CD14-positive monocyte (primary cell): ENCODE data around the gene THNSL1. TPM values are rescaled to one million over a fixed set of nuclear protein-coding genes. Genes with fewer than 3 reads are reported as not detected.

Experiments used
- DNase-seq, 3 donors: peaks; one replicate each; pipeline ENCODE4 v3.0.0-alpha.2; 2011 to 2022
- H2AFZ ChIP-seq: 2 replicates; pipeline ENCODE4 v1.6.0; 2012; ENCODE audit warnings: mild to moderate bottlenecking, low read depth, low read length, inconsistent platforms; ENCODE audit not compliant: insufficient read depth, poor library complexity, severe bottlenecking
- H3K27ac ChIP-seq, 2 donors: 1 replicate in 1 of 2; 2 replicates in 1 of 2; pipeline ENCODE4 v1.5.1; 2012 to 2013; ENCODE audit warnings: low read length in 2 of 2, control low read depth in 1 of 2, inconsistent platforms in 1 of 2, low read depth in 1 of 2, mild to moderate bottlenecking in 1 of 2
- H3K27me3 ChIP-seq, 2 donors: one replicate each; pipeline versions ENCODE4 v1.6.0 to v1.6.1; 2011 to 2013; ENCODE audit warnings: low read length in 2 of 2; ENCODE audit not compliant: control insufficient read depth in 2 of 2, insufficient read depth in 2 of 2
- H3K36me3 ChIP-seq, 2 donors: replicated peaks in 1 of 2; 1 replicate in 1 of 2; 2 replicates in 1 of 2; pipeline versions ENCODE4 v1.5.1 to v1.6.1; 2012 to 2013; ENCODE audit warnings: low read length in 2 of 2, control low read depth in 1 of 2, inconsistent platforms in 1 of 2, mild to moderate bottlenecking in 1 of 2; ENCODE audit not compliant: insufficient read depth in 2 of 2, control insufficient read depth in 1 of 2
- H3K4me1 ChIP-seq, 2 donors: 1 replicate in 1 of 2; 2 replicates in 1 of 2; pipeline versions ENCODE4 v1.5.1 to v1.6.1; 2012 to 2013; ENCODE audit warnings: low read length in 2 of 2, control low read depth in 1 of 2, inconsistent platforms in 1 of 2, mild to moderate bottlenecking in 1 of 2, moderate library complexity in 1 of 2; ENCODE audit not compliant: insufficient read depth in 2 of 2, control insufficient read depth in 1 of 2
- H3K4me2 ChIP-seq: replicated peaks from 2 replicates; pipeline ENCODE3; 2012; ENCODE audit warnings: low read length, moderate library complexity, mild to moderate bottlenecking; ENCODE audit not compliant: poor library complexity, severe bottlenecking; ENCODE audit errors: extremely low read depth
- H3K4me3 ChIP-seq, 3 experiments: fragments of 200-600 bp in 1 of 3; sonication (generic) in 1 of 3; replicated peaks in 1 of 3; 1 replicate in 2 of 3; 2 replicates in 1 of 3; pipeline ENCODE4 v1.5.1; 2011 to 2013; ENCODE audit warnings: low read length in 3 of 3, mild to moderate bottlenecking in 3 of 3, control low read depth in 2 of 3, low read depth in 2 of 3, inconsistent platforms in 1 of 3, moderate library complexity in 1 of 3
- H3K79me2 ChIP-seq: 2 replicates; pipeline ENCODE4 v1.6.0; 2012; ENCODE audit warnings: mild to moderate bottlenecking, control low read depth, inconsistent platforms, low read length, moderate library complexity; ENCODE audit not compliant: insufficient read depth
- H3K9ac ChIP-seq: 2 replicates; pipeline ENCODE4 v1.6.0; 2017; ENCODE audit warnings: low read length, mild to moderate bottlenecking; ENCODE audit not compliant: insufficient read depth, poor library complexity, severe bottlenecking
- H3K9me3 ChIP-seq, 2 donors: replicated peaks in 1 of 2; 1 replicate in 1 of 2; 2 replicates in 1 of 2; pipeline versions ENCODE4 v1.5.1 to v1.6.1; 2012 to 2013; ENCODE audit warnings: low read length in 2 of 2, control low read depth in 1 of 2; ENCODE audit not compliant: control insufficient read depth in 1 of 2, insufficient read depth in 1 of 2
- H4K20me1 ChIP-seq: 2 replicates; pipeline ENCODE4 v1.6.0; 2012; ENCODE audit warnings: mild to moderate bottlenecking, low read length, control low read depth, moderate library complexity; ENCODE audit not compliant: insufficient read depth
- H3K27ac Mint-ChIP-seq, 7 donors: one replicate each; pipeline ENCODE4 v1.8.0; 2020; ENCODE audit warnings: mild to moderate bottlenecking in 7 of 7, mixed read lengths in 7 of 7, moderate library complexity in 6 of 7, inconsistent platforms in 2 of 7
- H3K27me3 Mint-ChIP-seq, 3 donors: one replicate each; pipeline ENCODE4 v1.8.0; 2021 to 2022; ENCODE audit warnings: low read depth in 3 of 3, mild to moderate bottlenecking in 3 of 3, mixed read lengths in 3 of 3, moderate library complexity in 3 of 3, inconsistent platforms in 1 of 3
- H3K36me3 Mint-ChIP-seq, 2 donors: one replicate each; pipeline ENCODE4 v1.8.0; 2020; ENCODE audit warnings: mixed read lengths in 2 of 2, inconsistent platforms in 1 of 2, mild to moderate bottlenecking in 1 of 2
- H3K4me1 Mint-ChIP-seq: one replicate; pipeline ENCODE4 v1.8.0; 2020; ENCODE audit warnings: mild to moderate bottlenecking, mixed read lengths
- H3K4me3 Mint-ChIP-seq, 2 donors: one replicate each; pipeline ENCODE4 v1.8.0; 2020; ENCODE audit warnings: mild to moderate bottlenecking in 2 of 2, mixed read lengths in 2 of 2, moderate library complexity in 1 of 2
- H3K9me3 Mint-ChIP-seq, 7 donors: one replicate each; pipeline ENCODE4 v1.8.0; 2020 to 2022; ENCODE audit warnings: mixed read lengths in 7 of 7, mild to moderate bottlenecking in 6 of 7, moderate library complexity in 6 of 7, inconsistent platforms in 2 of 7
- whole genome bisulfite sequencing: methylation state at CpG from one replicate; pipeline ENCODE4 v1.1.5; 2013; ENCODE audit warnings: missing lambda C conversion rate; ENCODE audit not compliant: insufficient coverage; 5-methylcytosine and 5-hydroxymethylcytosine counted together
- intact Hi-C, 2 donors: fragments of 100-400 bp; cut with micrococcal nuclease; formaldehyde crosslinking; loops; one replicate each; pipeline versions ENCODE4 v1.15.0 to v1.15.1; 2023
- polyA plus RNA-seq, 3 donors: library from polyadenylated mRNA; depleted of rRNA in 1 of 3; unstranded in 2 of 3; stranded (reverse) in 1 of 3; fragments of 300-500 nt in 2 of 3; fragments of >200 nt in 1 of 3; fragmentation: Illumina TruSeq in 2 of 3; gene quantifications; 1 replicate in 2 of 3; 2 replicates in 1 of 3; pipeline ENCODE4 v1.2.3, GENCODE V29; 2012 to 2021
- TF ChIP-seq, protein P1 (sequence below): fragments of 200-600 bp; IDR thresholded peaks from one replicate; pipeline ENCODE4 v1.8.0; 2022; ENCODE audit warnings: antibody characterized with exemption, mild to moderate bottlenecking

The THNSL1 gene
- polyA plus RNA-seq, 3 donors = 0.03 to 0.13 TPM; not detected in 1

DNA sequence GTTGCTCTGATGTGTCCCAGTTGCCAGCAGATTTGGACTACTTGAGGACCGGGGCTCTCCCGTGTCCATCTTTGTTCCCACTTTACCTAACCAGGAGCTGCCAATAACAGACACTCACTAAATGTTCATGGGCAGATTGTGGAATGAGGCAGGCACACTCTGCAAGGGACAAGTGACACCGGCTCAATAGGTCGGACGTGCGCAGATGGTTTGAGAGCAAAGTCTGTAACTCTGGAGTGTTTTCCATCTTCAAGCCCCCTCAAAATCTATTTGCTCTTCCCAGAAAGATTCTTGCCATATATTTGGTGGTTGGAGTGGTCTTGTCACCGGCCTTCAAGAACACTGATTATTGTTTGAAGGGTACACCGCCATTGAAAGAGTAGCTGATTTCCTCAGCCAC is 47.2 kb downstream of the THNSL1 start:
- intact Hi-C loops = no loop called here
- H3K27ac Mint-ChIP-seq = no peak overlapping the region

DNA sequence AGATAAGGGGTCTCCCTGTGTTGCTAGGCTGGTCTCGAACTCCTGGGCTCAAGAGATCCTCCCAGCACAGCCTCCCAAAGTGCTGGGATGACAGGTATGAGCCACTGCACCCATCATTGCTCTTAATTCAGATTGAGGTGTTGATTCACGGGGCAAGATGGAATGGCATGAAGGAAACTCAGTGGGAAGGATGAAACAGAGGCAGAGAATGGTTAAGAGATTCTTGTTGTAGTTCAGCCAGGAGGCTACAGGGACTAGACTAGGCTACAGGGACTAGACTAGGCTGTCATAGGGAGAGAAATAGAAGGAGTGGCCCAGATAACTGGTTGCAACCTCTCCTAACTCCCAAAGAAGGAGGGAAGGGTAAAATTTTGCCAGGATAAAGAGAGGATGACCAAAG is 48.0 kb downstream of the THNSL1 start:
- H3K4me3 Mint-ChIP-seq = no peak overlapping the region

More for the DNA sequence above, 47.2 kb downstream of the THNSL1 start:
- Histone ChIP-seq H3K9ac (no peak overlapping the region), H3K4me3 (no peak overlapping the region), H3K36me3 (no peaks in the 10 kb centered on the region), H3K27me3 (no peaks in the 10 kb centered on the region), H3K4me1 (no peaks in the 10 kb centered on the region), H4K20me1 (no peaks in the 10 kb centered on the region), H3K79me2 (no peaks in the 10 kb centered on the region), H2AFZ (no peak overlapping the region), H3K27ac (no peak overlapping the region), H3K4me2 (no peak overlapping the region), H3K9me3 (no peaks in the 10 kb centered on the region)
- peaks cover 4% of the 10 kb centered on the region for H3K4me1 Mint-ChIP-seq
- peaks cover 0 to 7% (median 4%) of the 10 kb centered on the region in 7 donors for H3K9me3 Mint-ChIP-seq
- peaks cover 5 to 10% (median 7%) of the 10 kb centered on the region in 3 donors for H3K27me3 Mint-ChIP-seq
- TF ChIP-seq, protein P1, sequence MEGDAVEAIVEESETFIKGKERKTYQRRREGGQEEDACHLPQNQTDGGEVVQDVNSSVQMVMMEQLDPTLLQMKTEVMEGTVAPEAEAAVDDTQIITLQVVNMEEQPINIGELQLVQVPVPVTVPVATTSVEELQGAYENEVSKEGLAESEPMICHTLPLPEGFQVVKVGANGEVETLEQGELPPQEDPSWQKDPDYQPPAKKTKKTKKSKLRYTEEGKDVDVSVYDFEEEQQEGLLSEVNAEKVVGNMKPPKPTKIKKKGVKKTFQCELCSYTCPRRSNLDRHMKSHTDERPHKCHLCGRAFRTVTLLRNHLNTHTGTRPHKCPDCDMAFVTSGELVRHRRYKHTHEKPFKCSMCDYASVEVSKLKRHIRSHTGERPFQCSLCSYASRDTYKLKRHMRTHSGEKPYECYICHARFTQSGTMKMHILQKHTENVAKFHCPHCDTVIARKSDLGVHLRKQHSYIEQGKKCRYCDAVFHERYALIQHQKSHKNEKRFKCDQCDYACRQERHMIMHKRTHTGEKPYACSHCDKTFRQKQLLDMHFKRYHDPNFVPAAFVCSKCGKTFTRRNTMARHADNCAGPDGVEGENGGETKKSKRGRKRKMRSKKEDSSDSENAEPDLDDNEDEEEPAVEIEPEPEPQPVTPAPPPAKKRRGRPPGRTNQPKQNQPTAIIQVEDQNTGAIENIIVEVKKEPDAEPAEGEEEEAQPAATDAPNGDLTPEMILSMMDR = no peak
- no peaks in the 10 kb centered on the region for H3K36me3 Mint-ChIP-seq
- no peak for DNase-seq
- H3K4me3 Mint-ChIP-seq = no peak overlapping the region
- WGBS = 100% methylated on average over 1 of the region's 8 CpGs

More for the DNA sequence above, 48.0 kb downstream of the THNSL1 start:
- H3K9ac ChIP-seq = no peak overlapping the region
- H3K27me3 ChIP-seq = no peaks in the 10 kb centered on the region
- H2AFZ ChIP-seq = no peak overlapping the region
- H3K4me3 ChIP-seq = no peak overlapping the region
- no peaks in the 10 kb centered on the region for H4K20me1 ChIP-seq
- 100% methylated on average over 1 of the region's 2 CpGs for WGBS
- H3K79me2 ChIP-seq = no peaks in the 10 kb centered on the region
- TF ChIP-seq, protein P1 = no peak
- H3K36me3 ChIP-seq = no peaks in the 10 kb centered on the region
- Mint-ChIP-seq H3K27me3 (peaks cover 5 to 10% (median 7%) of the 10 kb centered on the region in 3 donors), H3K27ac (no peak overlapping the region), H3K36me3 (no peaks in the 10 kb centered on the region), H3K9me3 (peaks cover 0 to 8% (median 4%) of the 10 kb centered on the region in 7 donors), H3K4me1 (peaks cover 4% of the 10 kb centered on the region)
- H3K4me1 ChIP-seq = no peaks in the 10 kb centered on the region
- no peak for DNase-seq
- intact Hi-C loops = no loop called here
- H3K4me2 ChIP-seq = no peak overlapping the region
- no peak overlapping the region for H3K27ac ChIP-seq
- no peaks in the 10 kb centered on the region for H3K9me3 ChIP-seq
